HG02973 (cell line): ENCODE results near the gene CSPG4.
"Not testable (repeated sequence)": the region's sequence is repeated elsewhere in the genome, so short reads cannot be mapped to it uniquely, and the experiment has no call there.

Source experiments
- ATAC-seq: cut with Tn5 transposase; IDR thresholded peaks from one replicate; pipeline ENCODE4 v1.9.1; 2021; ENCODE audit warnings: moderate library complexity; ENCODE audit not compliant: unreplicated experiment

Gene CSPG4

DNA sequence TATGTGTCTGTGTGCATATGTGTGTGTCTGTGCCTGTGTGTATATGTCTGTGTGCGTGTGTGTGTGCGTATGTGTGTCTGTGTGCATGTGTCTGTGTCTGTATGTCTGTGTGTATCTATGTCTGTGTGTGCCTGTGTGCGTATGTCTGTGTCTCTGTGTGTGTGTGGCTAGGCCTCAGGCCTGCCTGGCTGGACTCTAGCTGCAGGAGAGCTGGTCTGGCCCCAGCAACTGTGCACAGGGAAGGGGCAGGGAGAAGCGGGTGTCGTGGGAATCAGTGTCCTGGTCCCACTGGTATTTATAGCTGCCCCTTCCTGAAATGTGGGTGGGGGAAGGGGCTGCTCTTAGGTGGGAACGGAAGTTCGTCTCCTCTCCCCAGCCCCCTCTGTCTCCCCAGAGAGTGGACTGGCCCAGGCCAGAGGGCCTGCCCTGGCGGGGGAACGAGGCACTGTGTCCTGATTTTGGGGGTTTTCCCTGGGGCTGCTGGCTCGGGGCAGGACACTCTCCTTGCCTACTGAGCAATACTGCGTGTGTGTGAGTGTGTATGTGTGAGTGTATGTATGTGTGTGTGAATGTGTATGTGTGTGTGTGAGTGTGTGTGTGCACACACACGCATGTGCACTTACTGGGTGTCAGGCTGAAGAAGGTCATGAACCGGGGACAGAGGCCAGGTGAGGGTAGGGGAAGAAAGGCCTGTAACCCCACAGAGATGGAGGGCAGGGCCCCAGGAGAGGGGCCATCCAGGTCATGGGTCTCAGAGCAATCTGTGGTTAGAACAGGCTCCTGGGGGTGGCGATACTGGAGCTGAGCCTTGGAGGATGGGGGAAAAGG, 6.6 kb downstream of the CSPG4 start:
- no peak for ATAC-seq

DNA sequence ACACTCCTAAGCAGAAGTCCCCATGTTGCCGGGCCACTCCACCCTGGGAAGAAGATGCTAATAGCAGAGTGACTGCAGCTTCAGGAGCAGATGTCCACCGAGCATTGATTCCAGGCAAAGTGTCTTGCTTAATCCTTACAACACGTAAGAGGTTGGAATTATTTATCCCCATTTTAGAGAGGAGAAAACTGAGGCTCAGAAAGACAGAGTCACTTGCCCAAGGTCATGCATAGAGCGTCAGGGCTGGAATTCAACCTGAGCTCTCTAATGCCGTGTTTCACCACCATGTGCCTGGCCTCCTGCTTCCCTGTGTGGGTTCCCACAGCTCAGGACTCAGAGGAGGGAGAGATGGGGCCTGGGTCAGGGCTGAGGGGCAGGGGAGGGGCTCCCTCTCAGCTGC, 7.3 kb downstream of the CSPG4 start:
- ATAC-seq = not testable (repeated sequence)

DNA sequence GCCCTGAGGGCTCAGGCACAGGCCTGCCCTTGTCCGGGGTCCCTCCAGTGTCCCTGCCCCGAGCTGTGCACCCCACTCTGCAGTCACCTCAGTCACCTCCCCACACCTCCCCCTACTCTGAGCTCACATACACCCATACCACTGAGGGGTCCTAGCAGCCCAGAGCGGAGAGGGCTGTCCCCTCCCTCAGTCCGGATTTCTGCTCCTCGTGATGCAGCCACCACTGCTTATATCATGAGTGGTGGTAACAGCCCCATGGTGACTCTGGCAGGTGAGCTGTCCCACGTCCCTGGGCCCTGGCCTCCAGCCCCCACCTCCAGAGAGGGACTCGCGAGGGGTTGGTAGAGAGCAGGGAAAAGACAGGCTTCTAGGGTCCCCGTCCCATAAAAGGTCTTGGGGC, 8.0 kb downstream of the CSPG4 start:
- ATAC-seq = no peak

DNA sequence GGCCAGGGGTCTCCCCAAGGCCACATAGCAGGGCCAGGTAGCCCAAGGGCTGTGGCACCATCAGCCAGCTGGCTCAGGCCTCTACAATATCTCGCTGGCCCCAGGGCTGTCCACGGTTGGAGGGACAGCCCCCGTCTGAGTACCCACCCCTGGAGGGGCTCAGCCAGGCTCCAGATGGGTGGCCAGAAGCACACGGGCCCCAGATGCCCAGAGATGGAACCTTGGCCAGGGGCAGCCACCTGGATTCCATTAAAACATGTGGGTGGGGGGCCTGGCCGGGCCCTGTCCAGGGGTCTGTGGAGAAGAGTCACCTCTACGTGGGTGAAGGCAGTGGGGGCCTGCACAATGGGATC, 8.4 kb downstream of the CSPG4 start:
- no peak for ATAC-seq

DNA sequence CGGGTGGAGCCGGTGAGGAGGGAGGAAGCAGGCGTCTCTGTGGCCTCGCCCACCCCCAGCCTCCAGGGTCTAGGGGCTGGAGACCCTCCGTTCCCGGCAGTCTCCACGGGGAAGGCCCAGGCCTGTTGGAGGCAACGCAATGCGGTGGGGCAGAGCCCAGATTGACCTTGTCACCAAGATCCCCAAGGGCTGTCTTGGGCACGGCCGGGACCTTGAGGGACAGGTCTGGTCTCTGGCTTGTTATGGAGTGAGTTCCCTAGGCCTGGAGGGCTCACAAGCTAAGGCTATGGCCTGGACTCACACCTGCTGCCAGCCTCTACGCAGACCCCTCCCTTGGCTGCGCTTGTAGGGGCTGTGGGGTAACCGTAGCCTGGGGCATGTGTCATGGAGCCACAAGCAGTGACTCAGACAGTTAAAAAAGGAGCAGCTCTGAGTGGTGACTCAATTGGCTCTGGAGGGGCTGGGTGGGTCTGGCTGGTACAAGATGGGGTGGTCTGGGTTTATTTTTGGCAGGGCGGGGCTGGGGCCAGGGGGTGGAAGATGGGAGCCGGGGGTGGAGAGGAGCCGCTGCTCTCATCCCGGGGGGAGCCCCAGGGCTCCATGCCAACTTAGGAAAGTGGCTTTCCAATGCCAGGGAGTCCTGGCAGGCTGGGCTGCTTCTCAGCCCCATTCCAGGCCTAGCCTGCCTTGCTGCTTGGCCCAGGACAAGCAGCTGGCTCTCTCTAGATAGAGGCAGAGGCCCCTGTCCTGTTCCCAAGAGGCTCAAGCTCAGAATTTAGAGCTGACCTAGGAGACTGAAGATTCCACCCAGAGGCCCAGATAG, 9.0 kb downstream of the CSPG4 start:
- not testable (repeated sequence) for ATAC-seq

DNA sequence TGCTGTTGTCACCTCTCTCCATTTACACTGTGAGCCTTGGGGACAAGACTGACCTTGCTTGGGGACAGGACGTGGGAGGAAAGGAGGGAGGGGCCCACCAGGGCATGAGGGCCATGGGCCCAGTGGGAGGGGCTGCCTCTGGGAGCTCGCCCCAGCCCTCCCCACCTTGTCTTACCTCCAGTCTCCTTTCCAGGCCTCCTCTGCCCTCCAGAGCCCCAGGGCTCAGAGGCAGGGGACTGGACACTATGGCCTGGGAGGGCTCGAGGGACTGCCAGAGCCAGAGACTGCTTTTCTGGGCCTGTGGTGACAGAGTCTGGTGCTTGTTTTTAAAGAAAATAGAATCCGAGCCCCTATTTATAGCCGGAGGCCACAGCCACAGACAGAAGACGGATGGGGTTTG, 10.2 kb downstream of the CSPG4 start:
- ATAC-seq = no peak

DNA sequence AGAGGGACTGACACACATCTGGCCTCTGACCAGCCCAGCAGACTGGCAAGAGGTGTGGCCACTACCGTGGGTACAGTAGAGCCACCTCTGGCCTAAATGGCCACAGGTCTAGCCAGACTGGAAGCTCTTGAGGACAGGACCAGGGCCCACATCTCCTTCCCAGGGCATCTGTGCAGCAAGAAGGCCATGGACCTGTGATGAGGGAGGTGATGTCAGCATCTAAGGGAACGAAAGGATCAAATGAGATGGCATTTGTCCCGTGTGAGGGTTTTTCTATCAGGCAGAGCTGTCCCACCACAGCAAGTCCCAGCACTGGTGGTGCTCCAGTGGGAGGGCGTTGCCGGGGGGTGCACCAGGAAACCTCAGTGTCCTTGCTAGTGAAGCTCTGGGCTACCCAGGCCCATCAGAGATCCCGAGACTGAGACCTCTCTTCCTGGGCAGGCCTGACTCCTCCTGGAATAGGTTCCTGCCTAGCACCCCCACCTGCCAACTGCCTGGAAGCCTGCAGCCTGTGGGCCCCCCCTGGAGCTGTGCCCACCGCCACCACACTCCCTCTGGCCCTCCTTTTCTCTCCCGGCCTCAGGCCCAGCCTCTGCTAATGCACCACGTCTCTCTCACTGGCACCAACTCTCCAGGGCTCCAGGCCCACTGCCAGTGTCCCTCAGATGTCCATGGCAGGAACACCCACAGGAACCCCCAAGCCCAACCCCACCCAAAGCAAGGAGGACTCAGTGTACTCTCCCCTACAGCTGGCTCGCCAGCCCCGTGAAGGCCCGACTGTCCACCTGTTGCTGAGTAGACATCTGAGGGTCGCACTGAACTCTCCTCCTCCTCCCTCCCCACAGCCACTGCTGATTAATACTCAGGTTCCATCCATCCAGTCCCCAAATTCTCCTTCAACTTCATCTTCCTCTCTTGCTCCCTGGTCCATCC, 11.3 kb downstream of the CSPG4 start:
- ATAC-seq = not testable (repeated sequence)

DNA sequence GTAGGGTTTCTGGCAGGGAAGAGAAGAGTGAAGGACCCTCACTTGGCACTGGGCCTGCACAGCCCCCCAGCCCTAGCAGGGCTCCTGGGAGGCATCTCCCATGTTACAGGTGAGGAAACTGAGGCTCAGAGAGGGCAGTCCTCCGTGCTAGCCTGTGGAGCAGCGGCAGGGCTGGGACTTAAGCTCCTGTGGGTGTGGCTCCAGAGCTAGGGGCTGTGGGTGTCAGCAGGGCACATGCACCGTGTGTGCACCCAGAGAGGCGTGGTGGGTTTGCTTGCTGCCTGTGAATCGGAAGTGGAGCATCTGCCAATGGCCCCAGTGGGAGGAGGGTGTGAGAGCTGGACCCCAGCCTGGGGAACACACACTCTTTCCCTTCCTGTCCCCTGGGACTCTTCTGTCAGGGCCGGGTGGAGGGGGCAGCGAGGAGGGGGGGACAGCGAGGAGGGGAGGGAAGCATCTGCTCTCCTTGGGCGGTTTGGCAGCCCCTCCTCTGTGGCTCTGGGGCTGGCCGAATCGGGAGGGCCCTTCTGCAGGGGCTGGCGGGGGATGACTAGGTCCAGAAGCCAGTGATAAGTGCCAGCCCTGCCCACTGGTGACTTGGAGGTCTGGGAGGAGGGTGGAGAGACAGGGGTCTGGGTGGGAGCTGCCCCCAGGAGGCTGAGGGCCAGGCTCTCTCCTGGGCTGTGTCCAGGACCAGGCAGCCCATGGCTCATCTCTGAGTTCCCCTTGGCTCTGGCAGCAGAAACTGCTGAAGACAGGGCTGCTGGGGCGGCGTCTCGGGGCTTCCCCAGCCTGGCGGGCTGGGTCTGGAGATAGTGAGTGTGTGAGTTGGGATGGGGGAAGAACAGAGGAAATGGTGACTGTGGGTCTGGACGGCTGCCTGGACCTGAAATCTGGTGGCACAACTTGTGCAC, 12.4 kb downstream of the CSPG4 start:
- ATAC-seq = not testable (repeated sequence)

DNA sequence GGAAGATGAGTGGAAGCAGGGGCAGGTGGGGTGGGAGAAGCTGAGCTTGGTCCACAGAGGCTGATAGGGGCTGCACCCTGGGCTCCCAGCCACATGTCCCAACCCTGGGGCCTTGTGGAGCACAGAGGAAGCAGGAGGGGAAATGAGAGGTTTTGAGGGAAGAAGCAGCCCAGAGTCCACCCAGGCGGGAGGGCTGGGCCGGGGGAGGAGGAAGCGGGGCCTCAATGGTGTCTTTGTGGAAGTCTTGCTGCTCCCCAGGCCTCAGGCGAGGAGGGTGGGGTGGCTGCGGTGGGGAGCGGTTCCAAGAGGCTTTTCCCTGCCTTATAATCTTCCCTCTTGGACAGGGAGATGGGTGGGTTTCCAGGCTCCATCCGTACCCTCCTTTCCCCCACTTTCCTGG, 13.1 kb downstream of the CSPG4 start:
- ATAC-seq = not testable (repeated sequence)

DNA sequence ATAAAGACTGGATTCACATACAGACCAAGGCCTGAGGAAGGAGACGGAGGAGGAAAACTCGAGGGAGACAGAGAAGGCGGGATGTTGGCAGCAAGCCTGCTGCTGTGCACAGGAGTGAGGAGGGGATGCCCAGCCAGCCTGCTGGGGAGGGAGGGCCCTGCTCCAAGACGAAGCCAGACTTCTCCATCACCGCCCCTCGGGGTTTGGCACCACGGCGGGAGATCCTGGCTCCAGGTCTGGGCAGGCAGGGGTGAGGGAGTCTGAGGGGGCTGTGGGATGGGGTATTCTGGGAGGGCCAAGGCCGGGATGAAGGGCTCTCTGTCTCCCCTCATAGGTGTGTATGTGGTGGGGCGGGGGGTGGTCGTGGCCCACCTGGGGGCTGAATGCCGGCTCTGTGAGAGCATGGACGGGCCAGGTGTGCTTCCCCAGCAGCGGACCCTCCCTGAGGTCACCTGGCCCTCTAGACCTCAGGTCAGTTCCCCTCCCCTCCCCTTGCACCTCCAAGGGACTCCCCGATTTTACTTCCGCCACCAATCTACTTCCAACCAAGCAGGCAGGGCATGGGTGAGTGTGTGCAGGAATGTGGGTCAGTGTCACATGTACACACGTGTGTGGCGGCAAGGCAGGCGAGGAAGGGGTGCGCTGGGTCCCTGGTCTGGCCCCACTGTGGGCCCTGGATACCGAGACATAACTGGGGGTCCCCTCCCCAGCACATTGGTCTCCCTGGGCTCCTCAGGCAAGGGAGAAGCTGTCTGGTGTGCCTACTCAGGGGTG, 14.5 kb downstream of the CSPG4 start:
- not testable (repeated sequence) for ATAC-seq

DNA sequence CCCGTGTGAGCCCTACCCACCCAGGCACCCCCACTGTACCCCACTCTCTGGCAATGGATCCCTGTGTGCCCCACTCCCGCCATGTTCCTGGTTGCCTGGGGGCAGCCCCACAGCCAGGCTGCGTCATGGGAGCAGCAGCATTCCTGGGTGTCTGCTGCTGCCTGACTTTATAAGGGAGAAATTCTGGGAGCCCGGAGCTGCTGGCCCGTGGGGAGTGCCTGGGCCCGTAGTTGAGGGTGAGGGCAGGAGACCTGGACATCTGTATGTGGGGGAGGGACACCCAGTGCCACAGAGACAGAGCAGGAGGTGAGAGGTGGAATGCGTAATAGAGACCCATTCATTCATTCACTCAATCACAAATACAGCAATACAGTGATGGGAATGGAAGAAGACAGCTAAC, 15.1 kb downstream of the CSPG4 start:
- ATAC-seq = no peak

DNA sequence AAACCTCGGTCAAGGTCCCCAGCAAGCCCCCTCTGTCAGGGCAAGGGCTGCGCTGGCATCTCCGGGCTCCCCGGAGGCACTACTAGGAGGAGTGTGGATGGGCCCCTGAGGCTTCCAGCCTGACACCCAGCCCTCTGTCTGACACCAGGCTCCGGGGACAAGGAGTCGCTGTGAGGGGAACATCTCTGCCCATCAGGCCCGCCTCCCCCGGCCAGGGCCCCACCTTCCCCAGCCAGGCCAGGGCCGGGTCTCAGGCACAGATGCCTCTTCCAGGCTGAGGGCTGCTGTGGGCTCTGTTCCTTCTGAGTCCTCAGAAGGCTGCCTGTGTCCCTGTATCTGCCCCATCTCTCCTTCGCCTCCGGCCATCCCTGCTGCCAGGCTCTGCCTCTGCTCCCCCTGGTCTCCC, 15.8 kb downstream of the CSPG4 start:
- no peak for ATAC-seq

DNA sequence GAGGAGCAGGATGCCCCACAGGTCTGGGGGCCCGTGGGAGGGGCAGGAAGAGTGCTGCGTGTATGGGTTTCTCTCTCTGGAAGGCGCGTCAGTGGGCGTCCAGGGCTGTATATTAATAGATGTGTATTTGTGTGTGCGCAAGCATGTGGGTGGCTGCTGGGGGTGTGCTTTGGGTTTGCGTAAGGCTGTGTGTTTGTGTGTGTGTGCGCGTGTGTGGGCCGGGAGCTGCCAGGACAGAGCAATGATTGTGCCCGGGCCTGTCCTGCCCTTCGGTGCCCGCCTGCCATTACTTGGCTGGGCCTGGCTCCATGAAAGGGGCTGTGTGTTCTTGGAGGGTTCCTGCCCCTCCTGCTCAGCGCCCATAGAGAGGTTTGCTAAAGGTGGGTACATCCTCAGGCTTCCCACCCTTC, 16.3 kb downstream of the CSPG4 start:
- no peak for ATAC-seq

DNA sequence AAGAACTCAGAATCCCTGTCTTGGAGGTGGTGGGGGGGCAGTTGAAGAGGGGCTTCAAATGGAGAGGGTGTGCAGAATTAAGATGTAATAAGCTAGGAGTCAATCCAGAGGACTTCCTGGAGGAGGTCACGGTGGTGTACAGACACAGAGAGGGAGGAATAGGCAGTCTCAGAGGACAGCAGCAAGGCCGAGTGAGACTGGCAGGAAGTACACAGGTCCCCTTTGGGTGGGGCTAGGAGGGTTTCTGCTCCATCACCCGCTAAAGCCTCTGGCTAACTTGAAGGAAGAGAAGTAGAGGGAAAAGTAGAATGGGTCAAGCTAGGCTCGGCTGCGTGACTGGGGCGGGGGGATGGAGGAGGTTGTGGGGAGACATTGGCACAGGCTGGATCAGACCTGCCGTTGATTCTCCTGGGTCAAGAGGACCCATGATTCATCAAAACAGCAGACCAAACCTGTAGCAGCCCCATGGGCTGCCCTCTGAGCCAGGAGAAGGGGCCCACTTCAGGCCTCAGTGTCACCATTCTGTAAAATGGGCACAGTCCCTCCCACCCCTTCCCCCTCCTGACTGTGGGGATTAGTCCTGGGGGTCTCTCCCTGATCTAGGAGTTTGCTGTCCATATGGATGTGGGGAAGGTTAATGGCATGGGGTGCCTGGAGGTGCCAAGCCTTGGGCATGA, 16.9 kb downstream of the CSPG4 start:
- no peak for ATAC-seq

DNA sequence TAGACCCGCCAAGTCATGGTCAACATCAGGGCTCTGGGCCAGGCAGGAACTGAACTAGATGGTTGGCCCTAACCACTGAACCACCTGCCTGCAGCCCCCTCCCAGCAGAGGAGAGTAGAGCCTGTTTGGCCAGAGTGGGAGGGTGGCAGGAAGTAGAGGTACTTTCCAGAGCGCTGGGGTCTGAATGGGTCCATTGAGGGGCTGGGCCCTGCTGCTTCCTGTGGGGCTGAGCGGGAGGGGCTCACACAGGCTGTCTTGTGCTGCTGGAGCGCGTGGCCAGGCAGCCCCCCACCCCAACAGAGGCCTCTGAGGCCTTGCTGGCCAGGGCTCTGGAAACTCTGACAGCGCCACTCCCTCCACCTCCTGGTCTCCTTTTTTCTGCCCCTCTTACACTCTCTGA, 17.4 kb downstream of the CSPG4 start:
- no peak for ATAC-seq

DNA sequence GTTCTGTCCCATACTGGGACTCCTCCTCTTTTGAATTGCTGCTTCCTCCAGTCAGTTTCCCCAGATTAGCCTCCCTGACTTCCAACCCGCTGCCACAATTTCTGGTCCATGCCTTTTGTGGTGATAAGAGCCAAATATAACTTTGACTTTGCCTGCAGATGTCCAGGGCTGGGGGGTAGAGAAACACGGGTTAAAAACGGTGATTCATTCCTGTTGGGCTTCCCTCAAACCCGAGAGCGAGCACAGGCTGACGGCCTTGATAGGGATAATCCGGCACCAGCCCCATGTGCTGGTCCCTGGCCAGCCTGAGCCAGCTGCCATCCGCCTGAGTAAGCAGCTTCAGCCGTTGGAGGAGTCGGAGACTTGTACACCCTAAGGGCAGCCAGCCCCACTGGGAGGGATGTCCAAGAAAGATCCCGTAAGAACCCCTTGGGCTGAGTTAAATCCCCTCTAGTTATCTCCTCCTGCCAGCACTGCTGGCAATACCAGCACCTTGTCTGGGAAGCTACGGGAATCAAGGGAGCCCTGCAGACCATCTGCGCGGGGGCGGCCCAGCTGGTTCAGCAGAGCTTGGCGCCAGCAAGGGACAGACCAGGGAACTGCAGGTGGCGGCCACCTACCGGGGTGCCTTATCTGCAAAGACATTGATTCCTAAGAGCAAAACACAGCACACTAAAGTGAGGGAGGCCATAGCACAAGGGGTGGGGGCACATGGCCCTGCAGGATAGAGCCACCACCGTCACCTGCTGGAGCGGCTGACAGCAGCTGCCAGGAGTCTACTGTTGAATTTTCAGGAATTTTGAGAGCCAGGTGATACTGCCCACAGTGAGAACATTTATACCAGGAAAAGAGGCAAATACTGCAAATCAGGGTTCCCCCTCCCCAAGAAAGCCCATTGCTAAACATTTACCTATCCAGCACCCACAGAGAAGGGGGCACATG, 18.1 kb downstream of the CSPG4 start:
- no peak for ATAC-seq

DNA sequence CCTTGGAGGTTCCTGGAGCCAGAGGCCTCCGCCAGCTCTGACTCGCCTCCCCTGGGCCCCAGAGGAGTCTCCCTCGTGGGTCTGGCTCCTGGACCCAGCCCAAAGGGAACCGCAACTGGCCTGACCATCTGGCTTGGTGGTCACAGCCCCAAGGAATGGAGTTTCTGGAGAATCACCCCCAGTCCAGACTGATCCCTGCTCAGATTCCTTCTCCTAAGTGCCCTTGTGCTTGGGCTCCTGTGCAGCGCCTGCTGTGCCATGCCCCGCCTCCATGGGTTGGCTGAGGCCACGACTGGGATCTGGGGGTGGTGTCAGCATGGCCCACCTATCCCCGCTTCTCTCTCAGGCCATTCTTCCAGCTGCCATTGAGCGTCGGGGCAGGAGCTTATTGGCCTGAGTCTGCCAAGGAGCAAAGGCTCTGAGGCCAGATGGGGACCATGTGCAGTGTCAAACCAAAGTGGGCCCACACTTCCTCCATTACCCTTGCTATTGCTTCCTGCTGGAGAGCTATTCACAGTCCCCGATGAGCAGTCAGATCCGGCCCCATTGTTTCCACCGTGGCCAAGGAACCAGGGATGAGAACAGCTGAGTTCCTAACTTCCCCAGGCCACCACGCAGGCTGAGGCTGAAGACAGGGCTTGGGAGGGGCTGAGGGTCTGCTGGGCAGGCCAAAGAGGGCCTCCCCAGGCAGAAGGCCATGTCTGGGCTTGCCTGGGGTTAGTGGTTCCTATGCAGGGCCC, 19.0 kb downstream of the CSPG4 start:
- ATAC-seq = no peak
